Liver (tissue), 9 donors: ENCODE data around the gene EVPLL. TPM values are rescaled to one million over a fixed set of nuclear protein-coding genes. Genes with fewer than 3 reads are reported as not detected.

Experiments used
- DNase-seq: peaks from one replicate; pipeline ENCODE4 v3.0.0-alpha.2; 2017; ENCODE audit warnings: low spot score
- H3K27ac ChIP-seq, 2 donors: one replicate each; pipeline ENCODE4 v1.7.0; 2013; ENCODE audit warnings: inconsistent platforms in 2 of 2, low read length in 2 of 2, control low read depth in 1 of 2, low read depth in 1 of 2, mild to moderate bottlenecking in 1 of 2
- H3K27me3 ChIP-seq, 4 donors: one replicate each; pipeline versions ENCODE4 v1.6.1 to v1.7.0; 2013; ENCODE audit warnings: low read length in 3 of 4, inconsistent platforms in 1 of 4, mild to moderate bottlenecking in 1 of 4, moderate library complexity in 1 of 4; ENCODE audit not compliant: control insufficient read depth in 4 of 4, insufficient read depth in 4 of 4
- H3K36me3 ChIP-seq, 4 donors: one replicate each; pipeline versions ENCODE4 v1.6.1 to v1.7.0; 2013; ENCODE audit warnings: low read length in 3 of 4, mild to moderate bottlenecking in 3 of 4, low read depth in 1 of 4, moderate library complexity in 1 of 4; ENCODE audit not compliant: control insufficient read depth in 4 of 4, insufficient read depth in 3 of 4
- H3K4me1 ChIP-seq, 4 donors: one replicate each; pipeline versions ENCODE4 v1.6.1 to v1.7.0; 2013; ENCODE audit warnings: low read length in 3 of 4, mild to moderate bottlenecking in 3 of 4, moderate library complexity in 1 of 4; ENCODE audit not compliant: control insufficient read depth in 4 of 4, insufficient read depth in 4 of 4
- H3K4me3 ChIP-seq, 3 donors: one replicate each; pipeline versions ENCODE4 v1.6.1 to v1.7.0; 2013; ENCODE audit warnings: low read length in 3 of 3, control low read depth in 1 of 3, low read depth in 1 of 3, mild to moderate bottlenecking in 1 of 3
- H3K9ac ChIP-seq, 2 donors: one replicate each; pipeline ENCODE4 v1.7.0; 2013; ENCODE audit warnings: low read length in 2 of 2, mild to moderate bottlenecking in 2 of 2, moderate library complexity in 2 of 2, control low read depth in 1 of 2, low read depth in 1 of 2
- H3K9me3 ChIP-seq, 4 donors: one replicate each; pipeline versions ENCODE4 v1.6.1 to v1.7.0; 2013; ENCODE audit warnings: low read length in 3 of 4; ENCODE audit not compliant: control insufficient read depth in 4 of 4
- CTCF ChIP-seq: fragments of 150-350 bp; IDR thresholded peaks from 2 replicates; pipeline ENCODE4 v1.5.1; 2017; ENCODE audit warnings: improper control_type of control experiment, low read depth, low read length; ENCODE audit not compliant: missing input control
- EGR1 ChIP-seq, 2 donors: IDR thresholded peaks; 2 replicates each; pipeline ENCODE4 v1.6.1; 2016 to 2018; ENCODE audit warnings: antibody characterized with exemption in 2 of 2, low read depth in 2 of 2
- FOXA2 ChIP-seq: IDR thresholded peaks from 2 replicates; pipeline ENCODE4 v1.6.1; 2016; ENCODE audit warnings: antibody characterized with exemption
- GABPA ChIP-seq, 2 donors: IDR thresholded peaks in 1 of 2; conservative IDR thresholded peaks in 1 of 2; 2 replicates each; pipeline ENCODE4 v1.6.1; 2016; ENCODE audit warnings: antibody characterized with exemption in 2 of 2, mild to moderate bottlenecking in 1 of 2, moderate library complexity in 1 of 2
- HNF4A ChIP-seq, 2 donors: conservative IDR thresholded peaks; 2 replicates each; pipeline ENCODE4 v1.6.1; 2016; ENCODE audit warnings: antibody characterized with exemption in 2 of 2, mild to moderate bottlenecking in 2 of 2
- HNF4G ChIP-seq: IDR thresholded peaks from 2 replicates; pipeline ENCODE4 v1.6.1; 2016; ENCODE audit warnings: antibody characterized with exemption
- JUND ChIP-seq, 2 donors: IDR thresholded peaks; 2 replicates each; pipeline ENCODE4 v1.6.1; 2016; ENCODE audit warnings: antibody characterized with exemption in 2 of 2
- NR2F2 ChIP-seq: IDR thresholded peaks from 2 replicates; pipeline ENCODE4 v1.6.1; 2016; ENCODE audit warnings: antibody characterized with exemption
- RAD21 ChIP-seq, 2 donors: IDR thresholded peaks; 2 replicates each; pipeline ENCODE4 v1.6.1; 2016; ENCODE audit warnings: antibody characterized with exemption in 2 of 2, mild to moderate bottlenecking in 2 of 2
- RXRA ChIP-seq, 2 donors: IDR thresholded peaks; 2 replicates each; pipeline ENCODE4 v1.6.1; 2017 to 2018; ENCODE audit warnings: antibody characterized with exemption in 2 of 2, mild to moderate bottlenecking in 1 of 2
- SP1 ChIP-seq: IDR thresholded peaks from 2 replicates; pipeline ENCODE4 v1.6.1; 2018; ENCODE audit warnings: antibody characterized with exemption, mild to moderate bottlenecking
- TAF1 ChIP-seq: conservative IDR thresholded peaks from 2 replicates; pipeline ENCODE4 v1.6.1; 2016; ENCODE audit warnings: antibody characterized with exemption, mild to moderate bottlenecking
- YY1 ChIP-seq: IDR thresholded peaks from 2 replicates; pipeline ENCODE4 v1.6.1; 2016; ENCODE audit warnings: antibody characterized with exemption, mild to moderate bottlenecking
- ZBTB33 ChIP-seq: IDR thresholded peaks from 2 replicates; pipeline ENCODE4 v1.6.1; 2016; ENCODE audit warnings: antibody characterized with exemption
- WGBS: extraction: QIAGEN DNeasy Blood & Tissue Kit; methylation state at CpG from one replicate; pipeline ENCODE4 v1.1.7; 2013; 5-methylcytosine and 5-hydroxymethylcytosine counted together
- polyA plus RNA-seq, 2 donors: library from polyadenylated mRNA; stranded (reverse) in 1 of 2; unstranded in 1 of 2; fragments of 200-250 nt in 1 of 2; fragments of >200 nt in 1 of 2; fragmentation: Nextera tagmentation in 1 of 2; extraction: Ambion mirVana in 1 of 2; gene quantifications; one replicate each; pipeline versions ENCODE4 v1.2.1 to v1.2.3, GENCODE V29; 2013 to 2015
- total RNA-seq, 2 donors: library from RNA; depleted of rRNA; stranded (reverse); fragments of >200 nt; gene quantifications; one replicate each; pipeline ENCODE4 v1.2.3, GENCODE V29; 2014
- TF ChIP-seq, protein P1 (sequence below): IDR thresholded peaks from 2 replicates; pipeline ENCODE4 v1.6.1; 2016; ENCODE audit warnings: antibody characterized with exemption, mild to moderate bottlenecking
- TF ChIP-seq, protein P2 (sequence below): IDR thresholded peaks from 2 replicates; pipeline ENCODE4 v1.6.1; 2016; ENCODE audit warnings: antibody characterized with exemption
- donor health status: healthy.
- donor health status: healthy.
- donor health status: healthy.
- donor health status: healthy.
- donor health status: healthy.

The EVPLL gene
- total and polyA plus RNA-seq, 4 donors, result 0.44 to 1.0 (median 1.0) TPM; not detected in 1

- no peak overlapping the region for H3K4me3 ChIP-seq
- peaks cover 2 to 16% (median 8%) of the 10 kb centered on the region in 4 donors for H3K4me1 ChIP-seq
- no peaks in the 10 kb centered on the region for H3K9me3 ChIP-seq
- DNase-seq, result no peak
- H3K27ac ChIP-seq, result peak overlapping the region; percentile 52 to 67
- H3K36me3 ChIP-seq, result peaks cover 0 to 2% (median 0%) of the 10 kb centered on the region in 4 donors
- H3K9ac ChIP-seq, result no peak overlapping the region
- H3K27me3 ChIP-seq, result no peaks in the 10 kb centered on the region
- TF ChIP-seq, protein P1, sequence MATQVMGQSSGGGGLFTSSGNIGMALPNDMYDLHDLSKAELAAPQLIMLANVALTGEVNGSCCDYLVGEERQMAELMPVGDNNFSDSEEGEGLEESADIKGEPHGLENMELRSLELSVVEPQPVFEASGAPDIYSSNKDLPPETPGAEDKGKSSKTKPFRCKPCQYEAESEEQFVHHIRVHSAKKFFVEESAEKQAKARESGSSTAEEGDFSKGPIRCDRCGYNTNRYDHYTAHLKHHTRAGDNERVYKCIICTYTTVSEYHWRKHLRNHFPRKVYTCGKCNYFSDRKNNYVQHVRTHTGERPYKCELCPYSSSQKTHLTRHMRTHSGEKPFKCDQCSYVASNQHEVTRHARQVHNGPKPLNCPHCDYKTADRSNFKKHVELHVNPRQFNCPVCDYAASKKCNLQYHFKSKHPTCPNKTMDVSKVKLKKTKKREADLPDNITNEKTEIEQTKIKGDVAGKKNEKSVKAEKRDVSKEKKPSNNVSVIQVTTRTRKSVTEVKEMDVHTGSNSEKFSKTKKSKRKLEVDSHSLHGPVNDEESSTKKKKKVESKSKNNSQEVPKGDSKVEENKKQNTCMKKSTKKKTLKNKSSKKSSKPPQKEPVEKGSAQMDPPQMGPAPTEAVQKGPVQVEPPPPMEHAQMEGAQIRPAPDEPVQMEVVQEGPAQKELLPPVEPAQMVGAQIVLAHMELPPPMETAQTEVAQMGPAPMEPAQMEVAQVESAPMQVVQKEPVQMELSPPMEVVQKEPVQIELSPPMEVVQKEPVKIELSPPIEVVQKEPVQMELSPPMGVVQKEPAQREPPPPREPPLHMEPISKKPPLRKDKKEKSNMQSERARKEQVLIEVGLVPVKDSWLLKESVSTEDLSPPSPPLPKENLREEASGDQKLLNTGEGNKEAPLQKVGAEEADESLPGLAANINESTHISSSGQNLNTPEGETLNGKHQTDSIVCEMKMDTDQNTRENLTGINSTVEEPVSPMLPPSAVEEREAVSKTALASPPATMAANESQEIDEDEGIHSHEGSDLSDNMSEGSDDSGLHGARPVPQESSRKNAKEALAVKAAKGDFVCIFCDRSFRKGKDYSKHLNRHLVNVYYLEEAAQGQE, result no peak
- TF ChIP-seq HNF4G (no peak), ZBTB33 (no peak), NR2F2 (no peak), JUND (IDR thresholded peaks at IDR 0.05) (no peak), GABPA (IDR thresholded peaks at IDR 0.05 in 1 of 2, conservative IDR thresholded peaks at IDR 0.05 in 1 of 2) (no peak), YY1 (no peak), SP1 (no peak), FOXA2 (no peak), TAF1 (no peak), HNF4A (conservative IDR thresholded peaks at IDR 0.05) (no peak), RAD21 (IDR thresholded peaks at IDR 0.05) (no peak), EGR1 (IDR thresholded peaks at IDR 0.05; ENCODE audit: low read depth in 2 of 2) (no peak), RXRA (IDR thresholded peaks at IDR 0.05) (no peak)
- TF ChIP-seq, protein P2, sequence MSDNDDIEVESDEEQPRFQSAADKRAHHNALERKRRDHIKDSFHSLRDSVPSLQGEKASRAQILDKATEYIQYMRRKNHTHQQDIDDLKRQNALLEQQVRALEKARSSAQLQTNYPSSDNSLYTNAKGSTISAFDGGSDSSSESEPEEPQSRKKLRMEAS, result no peak
- WGBS, result 91% methylated on average over 6 of the region's 6 CpGs
Observed at GRCh38 chr17:18364166-18364565, 13.4 kb upstream of the EVPLL start.

GRCh38 chr17:18368946-18369345 is 8.6 kb upstream of the EVPLL start:
- Histone ChIP-seq H3K27ac (no peak overlapping the region), H3K4me1 (peaks cover 0 to 4% (median 4%) of the 10 kb centered on the region in 4 donors), H3K9me3 (no peaks in the 10 kb centered on the region), H3K9ac (no peak overlapping the region), H3K27me3 (no peaks in the 10 kb centered on the region), H3K4me3 (no peak overlapping the region), H3K36me3 (no peaks in the 10 kb centered on the region)
- TF ChIP-seq CTCF, result no peak
- no peak for TF ChIP-seq SP1
- TF ChIP-seq GABPA (IDR thresholded peaks at IDR 0.05 in 1 of 2, conservative IDR thresholded peaks at IDR 0.05 in 1 of 2), result no peak
- TF ChIP-seq ZBTB33, result no peak
- no peak for TF ChIP-seq HNF4A (conservative IDR thresholded peaks at IDR 0.05)
- no peak for TF ChIP-seq HNF4G
- no peak for DNase-seq
- WGBS, result 92% methylated on average over 8 of the region's 8 CpGs
